ENCODE measurements around the gene LSM3.

Gene LSM3

GRCh38 chr3:14231145-14231990, 52.8 kb downstream of the LSM3 start:
- H3K27ac ChIP-seq = no peak overlapping the region
- TF ChIP-seq CTCF (IDR thresholded peaks at IDR 0.05) (no peak), ZFX (IDR thresholded peaks at IDR 0.05; ENCODE audit: borderline replicate concordance) (no peak)

DNA sequence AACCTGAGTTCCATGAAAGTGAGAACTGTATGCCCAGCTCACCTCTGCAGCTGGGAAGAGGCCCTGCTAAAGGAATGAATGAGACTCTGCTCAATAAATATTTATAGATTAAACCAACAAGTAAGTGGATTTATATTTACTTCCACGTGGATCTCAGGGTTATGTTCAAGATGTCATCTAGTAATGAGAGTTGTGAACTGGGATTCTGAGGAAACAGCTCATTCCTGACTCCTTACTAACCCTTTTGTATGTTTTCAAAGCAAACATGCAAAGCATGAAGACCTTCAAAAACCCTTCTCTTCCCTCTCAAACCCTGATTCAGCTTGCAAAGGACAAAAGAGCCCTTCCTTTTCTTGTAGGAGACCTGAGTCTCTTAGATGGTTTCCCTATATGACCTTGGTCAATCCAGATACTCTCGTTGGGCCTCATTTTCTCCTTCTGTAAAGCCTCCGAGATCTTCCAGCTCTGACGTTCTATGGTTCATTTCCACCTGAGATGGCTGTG, 53.4 kb downstream of the LSM3 start:
- TF ChIP-seq ZFX (IDR thresholded peaks at IDR 0.05; ENCODE audit: borderline replicate concordance) (no peak), CTCF (IDR thresholded peaks at IDR 0.05) (no peak)
- no peak overlapping the region for H3K27ac ChIP-seq

DNA sequence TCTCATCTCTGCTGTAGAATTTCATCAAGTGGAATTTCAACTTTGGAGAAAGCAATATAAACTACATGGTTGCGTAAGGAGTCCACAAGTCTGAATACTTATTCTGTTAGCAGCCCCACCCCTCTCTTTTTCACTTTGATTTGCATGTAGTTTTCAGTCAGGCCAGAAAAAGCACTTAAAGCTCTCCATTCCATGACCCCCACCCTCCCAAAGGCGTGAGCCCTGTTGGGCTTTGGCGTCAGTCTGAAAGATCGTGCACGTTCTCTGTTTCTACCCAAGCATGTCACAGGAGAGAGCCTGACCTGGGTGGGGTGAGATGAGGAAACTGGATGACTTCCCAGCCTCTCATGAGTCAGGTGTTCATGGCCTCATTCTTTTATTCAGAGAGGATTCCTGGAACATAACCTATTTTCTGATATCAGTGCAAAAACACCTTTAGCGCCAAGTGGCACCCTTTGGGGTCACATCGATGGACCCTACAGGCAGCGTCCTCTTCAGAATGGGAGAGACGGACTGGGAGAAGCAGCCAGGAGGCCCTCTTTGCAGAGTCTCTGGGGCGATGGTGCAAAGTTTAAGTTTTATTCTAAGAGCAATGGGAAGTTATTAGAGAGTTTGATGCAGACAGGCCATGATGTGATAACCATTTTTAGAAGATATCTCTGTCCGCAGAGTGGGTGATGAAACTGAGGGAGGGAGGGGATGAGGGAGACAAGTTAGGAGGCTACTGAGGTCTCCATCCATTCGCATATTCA, 55.8 kb downstream of the LSM3 start:
- H3K27ac ChIP-seq = no peak overlapping the region
- TF ChIP-seq ZFX (IDR thresholded peaks at IDR 0.05; ENCODE audit: borderline replicate concordance) (no peak), CTCF (IDR thresholded peaks at IDR 0.05) (no peak)

DNA sequence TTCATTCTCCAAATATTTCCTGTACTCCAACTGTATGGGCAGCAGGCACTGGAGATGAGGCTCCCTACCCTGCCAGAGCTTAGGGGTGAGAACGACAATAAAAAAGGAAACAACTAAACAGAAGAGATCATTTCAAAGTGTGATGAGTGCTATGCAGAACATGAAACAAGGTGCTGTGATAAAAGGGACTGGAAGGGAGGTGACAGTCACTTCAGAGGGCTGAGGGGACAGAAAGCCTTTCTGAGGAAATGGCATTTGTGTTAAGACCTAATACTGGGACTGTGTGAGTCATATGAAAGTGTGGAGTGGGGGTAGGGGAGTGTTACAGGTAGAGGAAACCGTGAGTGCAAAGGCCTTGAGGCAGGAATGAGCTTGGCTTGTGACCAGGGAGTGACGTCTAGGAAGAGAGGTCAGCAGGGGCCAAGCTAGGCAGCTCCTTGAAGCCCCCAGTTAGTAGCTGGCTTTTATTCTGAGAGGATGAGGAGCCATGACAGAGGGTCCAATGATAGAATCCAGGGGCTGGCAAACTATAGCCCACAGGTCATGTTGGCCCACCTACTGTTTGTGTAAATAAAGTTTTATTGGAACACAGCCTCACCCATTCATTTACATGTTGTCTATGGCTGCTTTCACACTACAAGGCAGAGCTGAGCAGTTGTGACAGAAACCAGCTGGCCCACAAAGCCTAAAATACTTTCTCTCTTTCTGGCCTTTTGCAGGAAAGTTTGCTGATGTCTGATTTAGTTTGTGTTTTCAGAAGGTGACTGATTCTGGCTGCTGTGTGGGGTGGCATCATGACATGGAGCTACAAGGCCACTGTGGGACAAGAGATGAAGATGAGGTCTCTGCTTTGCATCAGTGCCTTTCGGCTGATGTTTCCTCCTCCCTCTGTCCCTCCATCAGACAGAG, 56.6 kb downstream of the LSM3 start:
- no peak overlapping the region for H3K27ac ChIP-seq
- TF ChIP-seq CTCF (IDR thresholded peaks at IDR 0.05) = no peak
- no peak for TF ChIP-seq ZFX (IDR thresholded peaks at IDR 0.05; ENCODE audit: borderline replicate concordance)

DNA sequence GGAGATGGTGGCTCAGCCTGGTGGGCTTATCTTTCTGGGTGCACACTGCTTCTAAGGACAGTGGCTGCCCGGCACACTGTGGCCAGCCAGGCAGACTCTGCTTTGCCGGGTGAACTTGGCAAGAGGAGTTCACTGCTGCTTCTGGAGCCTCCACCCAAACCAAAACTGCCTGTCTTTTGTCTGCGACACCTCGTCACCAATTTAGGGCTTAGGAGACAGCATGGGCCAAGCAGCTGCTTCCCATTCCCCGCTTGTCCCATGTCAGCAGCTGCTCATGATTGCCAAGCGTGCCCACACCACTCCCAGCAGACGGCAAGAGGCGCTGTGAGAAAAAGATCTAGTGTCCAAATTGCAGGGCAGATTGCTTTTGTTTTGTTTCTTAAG, 57.3 kb downstream of the LSM3 start:
- TF ChIP-seq ZFX (IDR thresholded peaks at IDR 0.05; ENCODE audit: borderline replicate concordance) (no peak), CTCF (IDR thresholded peaks at IDR 0.05) (no peak)

DNA sequence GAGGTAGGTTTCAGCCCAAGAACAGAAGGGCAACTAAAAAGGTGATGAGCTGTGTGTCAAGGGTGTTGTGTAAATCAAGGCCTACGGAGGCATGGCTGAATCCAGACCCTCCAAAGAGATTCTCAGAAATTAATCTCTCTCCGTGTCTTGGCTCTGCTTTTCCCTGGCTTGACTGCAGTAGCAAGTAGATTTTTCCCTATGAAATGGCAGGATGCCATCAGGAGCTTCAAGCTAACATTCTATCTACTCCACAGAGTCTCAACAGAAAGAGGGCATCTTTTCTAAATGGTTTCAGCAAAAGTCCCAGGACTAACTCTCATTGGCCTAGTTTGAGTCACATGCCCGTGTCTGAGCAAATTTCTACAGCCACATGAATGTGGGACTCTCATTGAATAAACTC, 58.3 kb downstream of the LSM3 start:
- no peak overlapping the region for H3K27ac ChIP-seq
- TF ChIP-seq CTCF (IDR thresholded peaks at IDR 0.05) (no peak), ZFX (IDR thresholded peaks at IDR 0.05; ENCODE audit: borderline replicate concordance) (no peak)

More for the DNA sequence above, 57.3 kb downstream of the LSM3 start:
- no peak overlapping the region for H3K27ac ChIP-seq

Measured in 22Rv1 (cell line).